GM21367 (cell line): Measurements from ENCODE around the gene POU2AF1.

Experiments used
- ATAC-seq: cut with Tn5 transposase; IDR thresholded peaks from one replicate; pipeline ENCODE4 v1.9.1; 2021; ENCODE audit not compliant: unreplicated experiment

POU2AF1 gene

GRCh38 chr11:111348147-111348546, 30.9 kb downstream of the POU2AF1 start:
- no peak for ATAC-seq

- ATAC-seq: no peak
These were observed 31.4 kb downstream of the POU2AF1 start for GRCh38 chr11:111347723-111348115.

- no peak for ATAC-seq
These were observed 31.9 kb downstream of the POU2AF1 start for GRCh38 chr11:111347002-111347722.

- ATAC-seq: no peak
These were observed 35.0 kb downstream of the POU2AF1 start for GRCh38 chr11:111344032-111344431.

- no peak for ATAC-seq
These were observed 36.7 kb downstream of the POU2AF1 start for GRCh38 chr11:111342329-111342728.

- ATAC-seq: no peak
These were observed 39.2 kb downstream of the POU2AF1 start for GRCh38 chr11:111339758-111340388.

GRCh38 chr11:111336582-111337256, 42.4 kb downstream of the POU2AF1 start:
- no peak for ATAC-seq

- no peak for ATAC-seq
These were observed 43.0 kb downstream of the POU2AF1 start for GRCh38 chr11:111336062-111336461.

GRCh38 chr11:111335549-111335948, 43.5 kb downstream of the POU2AF1 start:
- ATAC-seq: no peak

- no peak for ATAC-seq
These were observed 44.3 kb downstream of the POU2AF1 start for GRCh38 chr11:111334532-111335502.

GRCh38 chr11:111331711-111332479, 47.2 kb downstream of the POU2AF1 start:
- no peak for ATAC-seq

GRCh38 chr11:111330234-111330893, 48.7 kb downstream of the POU2AF1 start:
- ATAC-seq: no peak

- no peak for ATAC-seq
These were observed 49.5 kb downstream of the POU2AF1 start for GRCh38 chr11:111329306-111330204.

- ATAC-seq: no peak
These were observed 51.0 kb downstream of the POU2AF1 start for GRCh38 chr11:111327908-111328624.

GRCh38 chr11:111326824-111327223, 52.3 kb downstream of the POU2AF1 start:
- ATAC-seq: no peak

GRCh38 chr11:111325259-111325658, 53.8 kb downstream of the POU2AF1 start:
- ATAC-seq: no peak

- ATAC-seq: no peak
These were observed 54.8 kb downstream of the POU2AF1 start for GRCh38 chr11:111324277-111324720.

- no peak for ATAC-seq
These were observed 56.5 kb downstream of the POU2AF1 start for GRCh38 chr11:111322534-111322933.
